IMR-90 (cell line): ENCODE data around the gene GSS. TPM values are rescaled to one million over a fixed set of nuclear protein-coding genes. Genes with fewer than 3 reads are reported as not detected.

Experiments used
- ATAC-seq: fragments of 200-7000 bp; cut with Tn5 transposase; 2 replicates; pipeline ENCODE4 v1.9.1; 2020; ENCODE audit warnings: low read depth, mild to moderate bottlenecking, moderate library complexity
- BruUV-seq: library from RNA; stranded (reverse); fragments of 400-500 nt; replicated peaks from 2 replicates; lab custom pipeline; 2021; lab: Mats Ljungman, UMichigan
- CTCF ChIA-PET: fragments of 300-600 bp; formaldehyde crosslinking; extraction: SDS; loops from one replicate; lab custom pipeline; 2021; ENCODE audit warnings: antibody characterized with exemption; lab: Yijun Ruan, JAX
- POLR2A ChIA-PET: fragments of 300-600 bp; sonication (Branson Sonifier 250); formaldehyde crosslinking; loops from one replicate; lab custom pipeline; 2022; ENCODE audit warnings: antibody characterized with exemption; ENCODE audit not compliant: unreplicated experiment; lab: Charles Lee
- DNase-seq: peaks from one replicate; pipeline ENCODE4 v3.0.0; 2013
- H2AFZ ChIP-seq: replicated peaks from 2 replicates; pipeline ENCODE3; 2013; ENCODE audit warnings: low read length, mild to moderate bottlenecking; ENCODE audit not compliant: poor library complexity
- H2AK5ac ChIP-seq: 2 replicates; pipeline ENCODE4 v1.6.1; 2013; ENCODE audit warnings: low read depth, low read length, inconsistent platforms
- H2AK9ac ChIP-seq: replicated peaks from 2 replicates; pipeline ENCODE3; 2013; ENCODE audit warnings: mild to moderate bottlenecking, low read depth, low read length, moderate library complexity; ENCODE audit not compliant: poor library complexity
- H2BK120ac ChIP-seq: 2 replicates; pipeline ENCODE4 v1.6.1; 2013; ENCODE audit warnings: low read depth, low read length, inconsistent platforms
- H2BK15ac ChIP-seq: 3 replicates; pipeline ENCODE4 v1.6.1; 2013; ENCODE audit warnings: low read depth, low read length, inconsistent platforms
- H2BK20ac ChIP-seq: 2 replicates; pipeline ENCODE4 v1.6.1; 2013; ENCODE audit warnings: low read depth, mild to moderate bottlenecking, inconsistent platforms, low read length, moderate library complexity
- H2BK5ac ChIP-seq: 2 replicates; pipeline ENCODE4 v1.6.1; 2013; ENCODE audit warnings: mild to moderate bottlenecking, low read depth, low read length, inconsistent platforms; ENCODE audit not compliant: poor library complexity, severe bottlenecking
- H3K14ac ChIP-seq: replicated peaks from 2 replicates; pipeline ENCODE4 v1.6.1; 2013; ENCODE audit warnings: low read depth, low read length, inconsistent platforms
- H3K18ac ChIP-seq: 2 replicates; pipeline ENCODE4 v1.6.1; 2013; ENCODE audit warnings: low read depth, low read length, control low read depth
- H3K23ac ChIP-seq: 2 replicates; pipeline ENCODE4 v1.6.1; 2013; ENCODE audit warnings: low read depth, low read length, inconsistent platforms
- H3K27ac ChIP-seq: 2 replicates; pipeline ENCODE4 v1.5.1; 2013; ENCODE audit warnings: mild to moderate bottlenecking, control low read depth, low read length; ENCODE audit not compliant: insufficient read depth
- H3K27me3 ChIP-seq: 2 replicates; pipeline ENCODE4 v1.6.1; 2013; ENCODE audit warnings: low read length; ENCODE audit not compliant: control insufficient read depth, insufficient read depth
- H3K36me3 ChIP-seq: 2 replicates; pipeline ENCODE4 v1.6.1; 2013; ENCODE audit warnings: low read length, mixed read lengths; ENCODE audit not compliant: control insufficient read depth, insufficient read depth
- H3K4ac ChIP-seq: 2 replicates; pipeline ENCODE4 v1.6.1; 2013; ENCODE audit warnings: low read depth, low read length, inconsistent platforms
- H3K4me1 ChIP-seq: 2 replicates; pipeline ENCODE4 v1.6.1; 2013; ENCODE audit warnings: low read length, mixed read lengths; ENCODE audit not compliant: control insufficient read depth, insufficient read depth
- H3K4me2 ChIP-seq: 2 replicates; pipeline ENCODE4 v1.6.1; 2013; ENCODE audit warnings: low read depth, mild to moderate bottlenecking, control low read depth, low read length, moderate library complexity
- H3K4me3 ChIP-seq: 2 replicates; pipeline ENCODE4 v1.5.1; 2013; ENCODE audit warnings: low read depth, mild to moderate bottlenecking, control low read depth, low read length, moderate library complexity; ENCODE audit not compliant: insufficient read depth
- H3K56ac ChIP-seq: 2 replicates; pipeline ENCODE4 v1.6.1; 2013; ENCODE audit warnings: low read length, inconsistent platforms; ENCODE audit not compliant: insufficient read depth; ENCODE audit errors: extremely low read depth
- H3K79me1 ChIP-seq, 2 experiments: 2 replicates each; pipeline ENCODE4 v1.6.1; 2013; ENCODE audit warnings: low read length in 2 of 2, inconsistent platforms in 1 of 2, low read depth in 1 of 2
- H3K9ac ChIP-seq: 2 replicates; pipeline ENCODE4 v1.6.1; 2013; ENCODE audit warnings: low read depth, low read length, control low read depth
- H3K9me1 ChIP-seq: 2 replicates; pipeline ENCODE4 v1.6.1; 2013; ENCODE audit warnings: low read length, inconsistent platforms; ENCODE audit not compliant: insufficient read depth
- H3K9me3 ChIP-seq: 2 replicates; pipeline ENCODE4 v1.6.1; 2013; ENCODE audit warnings: low read length; ENCODE audit not compliant: control insufficient read depth, insufficient read depth
- H4K20me1 ChIP-seq: 2 replicates; pipeline ENCODE4 v1.6.1; 2013; ENCODE audit warnings: low read length, inconsistent platforms; ENCODE audit not compliant: insufficient read depth
- H4K5ac ChIP-seq: 2 replicates; pipeline ENCODE4 v1.6.1; 2013; ENCODE audit warnings: mild to moderate bottlenecking, low read depth, low read length, control low read depth
- H4K8ac ChIP-seq, 2 experiments: 2 replicates each; pipeline ENCODE4 v1.6.1; 2013; ENCODE audit warnings: low read depth in 2 of 2, low read length in 2 of 2, control low read depth in 1 of 2, inconsistent platforms in 1 of 2
- H4K91ac ChIP-seq: 2 replicates; pipeline ENCODE4 v1.6.1; 2013; ENCODE audit warnings: low read depth, low read length, inconsistent platforms; ENCODE audit not compliant: insufficient read depth
- BHLHE40 ChIP-seq: fragments of 150-350 bp; IDR thresholded peaks from 2 replicates; pipeline ENCODE4 v1.6.1; 2016; ENCODE audit warnings: mild to moderate bottlenecking, low read depth, low read length
- CEBPB ChIP-seq: IDR thresholded peaks from 2 replicates; pipeline ENCODE4 v1.6.1; 2012; ENCODE audit warnings: low read depth, low read length, improper control_type of control experiment
- ELK1 ChIP-seq: fragments of 150-350 bp; IDR thresholded peaks from 2 replicates; pipeline ENCODE4 v1.6.1; 2016; ENCODE audit warnings: low read depth, mild to moderate bottlenecking, low read length, moderate library complexity, borderline replicate concordance
- FOS ChIP-seq: fragments of 150-350 bp; IDR thresholded peaks from 2 replicates; pipeline ENCODE4 v1.6.1; 2016; ENCODE audit warnings: low read depth, low read length
- POLR2A ChIP-seq: IDR thresholded peaks from 2 replicates; pipeline ENCODE4 v1.6.1; 2012; ENCODE audit warnings: mild to moderate bottlenecking, low read depth, low read length
- RAD21 ChIP-seq: IDR thresholded peaks from 2 replicates; pipeline ENCODE4 v1.6.1; 2012; ENCODE audit warnings: low read length, improper control_type of control experiment
- WGBS, 2 experiments: methylation state at CpG; one replicate each; pipeline versions ENCODE4 v1.1.5 to v1.1.7; 2013; ENCODE audit warnings: missing lambda C conversion rate in 2 of 2; ENCODE audit not compliant: insufficient read length in 1 of 2; ENCODE audit errors: extremely low coverage in 2 of 2; 5-methylcytosine and 5-hydroxymethylcytosine counted together
- dilution Hi-C: fragments of 300-500 bp; cut with HindIII; formaldehyde crosslinking; loops from one replicate; pipeline ENCODE4 v1.14.3; 2018; ENCODE audit warnings: low sequenced_read_pairs; ENCODE audit not compliant: unreplicated experiment
- in situ Hi-C: fragments of 300-500 bp; cut with MboI; formaldehyde crosslinking; loops from 3 replicates; pipeline ENCODE4 v1.14.3; 2019; ENCODE audit warnings: low sequenced_read_pairs, inconsistent platforms, mixed read lengths
- intact Hi-C: fragments of 100-400 bp; cut with micrococcal nuclease; formaldehyde crosslinking; loops from 2 replicates; pipeline ENCODE4 v1.10.0; 2022
- polyA plus RNA-seq, 3 experiments: library from polyadenylated mRNA; depleted of rRNA; stranded (reverse); fragments of >200 nt; gene quantifications; 2 replicates each; pipeline ENCODE4 v1.2.3, GENCODE V29; 2012; ENCODE audit warnings: low replicate concordance in 1 of 3
- total RNA-seq: library from RNA; depleted of rRNA; stranded (reverse); fragments of >200 nt; gene quantifications from 2 replicates; pipeline ENCODE4 v1.2.3, GENCODE V29; 2012
- TF ChIP-seq, protein P1 (sequence below): fragments of 150-350 bp; IDR thresholded peaks from 2 replicates; pipeline ENCODE4 v1.6.1; 2017; ENCODE audit warnings: mild to moderate bottlenecking, antibody characterized with exemption, low read length, low read depth

Gene GSS
- total and polyA plus RNA-seq, 2 of the 4 experiments (the other 2 are of a cell fraction): 73.7 to 90.0 TPM

DNA sequence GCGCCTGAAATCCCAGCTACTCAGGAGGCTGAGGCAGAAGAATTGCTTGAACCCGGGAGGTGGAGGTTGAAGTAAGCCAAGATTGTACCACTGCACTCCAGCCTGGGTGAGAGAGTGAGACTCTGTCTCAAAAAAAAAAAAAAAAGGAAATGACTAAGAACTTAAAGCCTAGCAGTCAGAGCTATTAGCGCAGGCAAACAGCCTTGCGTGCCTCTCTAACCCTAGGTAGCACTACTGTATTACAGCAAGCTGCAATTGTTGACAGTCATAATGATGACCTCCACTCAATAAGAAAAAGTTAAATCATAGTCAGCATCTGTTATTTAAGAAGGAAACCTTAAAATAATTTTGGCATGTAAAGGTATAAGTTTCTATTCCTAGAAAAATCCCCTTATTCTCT lies 14.4 kb downstream of the GSS start:
- TF ChIP-seq CEBPB: no peak
- TF ChIP-seq, protein P1, sequence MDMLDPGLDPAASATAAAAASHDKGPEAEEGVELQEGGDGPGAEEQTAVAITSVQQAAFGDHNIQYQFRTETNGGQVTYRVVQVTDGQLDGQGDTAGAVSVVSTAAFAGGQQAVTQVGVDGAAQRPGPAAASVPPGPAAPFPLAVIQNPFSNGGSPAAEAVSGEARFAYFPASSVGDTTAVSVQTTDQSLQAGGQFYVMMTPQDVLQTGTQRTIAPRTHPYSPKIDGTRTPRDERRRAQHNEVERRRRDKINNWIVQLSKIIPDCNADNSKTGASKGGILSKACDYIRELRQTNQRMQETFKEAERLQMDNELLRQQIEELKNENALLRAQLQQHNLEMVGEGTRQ: no peak
- no peak for TF ChIP-seq POLR2A
- no peak for TF ChIP-seq RAD21
- no peak for TF ChIP-seq BHLHE40
- TF ChIP-seq ELK1: no peak
- TF ChIP-seq FOS: no peak

More for the DNA sequence above, 14.4 kb downstream of the GSS start:
- dilution Hi-C loops: no loop called here
- Histone ChIP-seq H3K23ac (no peak overlapping the region), H2AK5ac (no peak overlapping the region), H2BK120ac (no peak overlapping the region), H3K9me1 (peaks cover 8% of the 10 kb centered on the region), H3K27me3 (no peaks in the 10 kb centered on the region), H3K18ac (no peak overlapping the region), H3K9ac (no peak overlapping the region), H4K8ac (no peak overlapping the region), H3K4me1 (peaks cover 2% of the 10 kb centered on the region; the same call in 1 of the 2 replicates), H4K91ac (no peak overlapping the region), H2BK15ac (no peak overlapping the region), H4K5ac (no peak overlapping the region), H4K20me1 (no peaks in the 10 kb centered on the region), H2BK5ac (no peak overlapping the region), H3K4ac (no peak overlapping the region), H2BK20ac (no peak overlapping the region), H3K4me3 (no peak overlapping the region), H2AFZ (no peak overlapping the region), H3K14ac (no peak overlapping the region), H2AK9ac (no peak overlapping the region), H3K79me1 (peaks cover 0 to 4% of the 10 kb centered on the region in 2 experiments; a peak in 2 of 4 replicates), H3K9me3 (no peaks in the 10 kb centered on the region), H3K27ac (no peak overlapping the region), H3K36me3 (peaks cover 40% of the 10 kb centered on the region), H3K4me2 (no peak overlapping the region), H3K56ac (no peak overlapping the region)
- peak; percentile 10 for DNase-seq
- in situ Hi-C loops: no loop called here
- WGBS, 2 experiments: 83% methylated on average over 1 of the region's 4 CpGs; no CpG with 5 or more reads in 1 of the 2 experiments
- ChIA-PET CTCF (interaction anchor here (0.6 to 1.4 kb wide), 4 partner anchors 59 to 629 kb away, joined by 3 to 7 read pairs (median 5); no protein-coding TSS in a partner anchor), POLR2A (no interaction called here)
- intact Hi-C loops: no loop called here
- no TSS peak for BruUV-seq
- no peak for ATAC-seq
